GM18519 (cell line): Measurements from ENCODE around the gene RIT1.
A peak's percentile ranks its signal among the peaks of the same experiment; 100 is the strongest.
"Not testable (repeated sequence)": the region's sequence is repeated elsewhere in the genome, so short reads cannot be mapped to it uniquely, and the experiment has no call there.

Experiments used
- ATAC-seq: cut with Tn5 transposase; IDR thresholded peaks from one replicate; pipeline ENCODE4 v1.9.1; 2021; ENCODE audit warnings: mild to moderate bottlenecking, moderate library complexity; ENCODE audit not compliant: unreplicated experiment, low FRiP score

RIT1 gene

DNA sequence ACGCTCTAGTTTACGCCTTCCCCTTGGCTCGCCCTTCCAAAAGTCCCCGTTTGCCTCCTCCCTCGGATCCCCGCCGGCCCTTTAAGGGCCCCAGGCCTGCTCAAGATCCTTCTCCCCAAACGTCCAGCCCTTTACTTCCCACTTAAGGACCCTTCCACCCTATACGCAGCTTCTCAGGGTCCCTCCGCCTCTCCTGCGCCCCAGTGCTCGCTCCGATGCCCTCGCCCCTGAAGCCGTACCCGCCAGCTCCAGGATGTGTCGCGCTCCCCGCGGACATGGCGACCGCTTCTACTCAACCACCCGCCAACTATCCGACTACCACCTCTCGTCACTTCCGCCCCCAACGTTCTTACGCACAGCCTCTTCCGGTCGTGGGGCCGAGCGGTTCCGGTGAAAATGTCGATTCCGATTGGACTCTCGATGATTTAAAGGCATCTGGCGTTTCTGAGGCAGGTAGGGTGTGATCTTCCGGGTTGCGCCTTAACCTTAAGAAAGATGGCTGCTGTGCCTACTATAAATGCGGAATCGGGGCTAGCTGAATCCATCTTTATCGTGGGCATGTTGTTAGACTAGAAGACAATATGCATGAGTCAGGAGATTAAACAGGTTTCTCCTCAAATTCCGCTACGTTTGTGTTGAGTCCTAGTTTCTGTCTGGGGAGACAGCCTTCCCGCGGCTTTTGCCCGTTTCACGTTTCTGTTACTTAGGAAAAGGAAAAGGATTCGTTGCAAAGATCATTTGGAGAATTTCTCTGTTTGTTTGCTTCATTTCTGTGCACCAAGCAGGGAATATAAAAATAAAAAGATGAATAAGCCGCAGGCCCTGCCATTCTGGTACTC, 23.2 kb upstream of the RIT1 start, which contains the start of gene KHDC4:
TSS of gene KHDC4 (minus strand) at position 317 of the 839 bp plus-strand sequence. CDS start at position 277, 40 bp downstream.
- ATAC-seq = peak; percentile 76

GRCh38 chr1:155933591-155934096, 22.5 kb upstream of the RIT1 start:
- no peak for ATAC-seq

DNA sequence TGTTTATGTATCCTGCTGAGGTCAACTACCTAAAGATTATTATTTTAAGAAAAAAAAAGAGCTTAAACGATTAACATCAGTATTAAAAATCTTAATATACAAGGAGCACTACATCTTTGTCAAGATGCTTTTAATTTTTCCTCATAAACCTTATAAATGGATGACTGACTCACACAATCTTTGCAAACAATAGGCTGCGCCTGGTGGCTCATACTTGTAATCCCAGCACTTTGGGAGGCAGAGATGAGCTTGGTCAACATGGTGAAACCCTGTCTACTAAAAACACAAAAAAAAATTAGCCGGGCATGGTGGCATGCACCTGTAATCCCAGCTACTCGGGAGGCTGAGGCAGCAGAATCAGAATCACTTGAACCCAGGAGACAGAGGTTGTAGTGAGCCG, 21.3 kb upstream of the RIT1 start:
- no peak for ATAC-seq

DNA sequence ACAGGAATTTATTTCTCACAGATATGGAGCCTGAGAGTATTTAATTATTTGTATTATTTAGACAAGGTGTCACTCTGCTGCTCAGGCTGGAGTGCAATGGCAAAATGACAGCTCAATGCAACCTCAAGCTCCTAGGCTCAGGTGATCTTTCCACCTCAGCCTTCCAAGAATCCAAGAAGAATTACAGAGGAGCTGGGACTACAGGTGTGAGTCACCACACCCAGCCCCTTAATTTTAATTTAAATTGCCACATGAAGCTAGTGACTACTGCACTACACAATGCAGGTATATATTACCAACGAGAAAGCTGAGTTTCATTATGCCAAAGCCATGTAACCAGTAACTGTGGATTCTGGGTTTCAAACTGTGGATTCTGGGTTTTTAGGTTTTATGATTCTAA, 20.9 kb upstream of the RIT1 start:
- no peak for ATAC-seq

DNA sequence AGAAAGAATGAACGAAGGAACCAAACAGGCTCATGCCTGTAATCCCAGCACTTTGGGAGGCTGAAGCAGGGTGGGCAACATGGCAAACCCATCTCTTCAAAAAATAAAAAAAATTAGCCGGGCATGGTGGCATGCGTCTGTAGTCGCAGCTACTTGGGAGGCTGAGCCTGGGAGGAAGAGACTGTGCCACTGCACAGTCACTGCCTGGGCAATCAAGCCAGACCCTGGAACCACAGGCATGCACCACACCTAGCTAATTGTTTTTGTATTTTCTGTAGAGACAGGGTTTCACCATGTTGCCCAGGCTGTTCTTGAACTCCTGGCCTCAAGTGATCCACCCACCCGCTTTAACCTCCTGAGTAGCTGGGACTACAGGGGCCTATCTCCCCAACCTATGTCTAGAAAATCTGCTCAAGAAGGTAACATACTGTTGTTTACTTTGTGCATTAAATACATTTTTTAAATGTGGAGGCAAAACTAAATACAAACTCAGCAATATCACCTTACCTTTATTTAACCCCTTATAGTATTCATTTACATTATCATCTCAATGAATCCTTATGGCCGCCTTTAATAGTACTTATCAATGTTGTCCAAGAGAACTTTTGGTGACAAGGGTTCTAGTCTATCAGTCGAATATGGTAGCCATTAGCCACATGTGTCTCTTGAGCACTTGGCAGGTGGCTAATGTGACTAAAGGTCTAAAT, 20.3 kb upstream of the RIT1 start:
- ATAC-seq = no peak

GRCh38 chr1:155930725-155931124, 19.6 kb upstream of the RIT1 start:
- ATAC-seq = not testable (repeated sequence)

GRCh38 chr1:155929057-155929456, 17.9 kb upstream of the RIT1 start:
- no peak for ATAC-seq

DNA sequence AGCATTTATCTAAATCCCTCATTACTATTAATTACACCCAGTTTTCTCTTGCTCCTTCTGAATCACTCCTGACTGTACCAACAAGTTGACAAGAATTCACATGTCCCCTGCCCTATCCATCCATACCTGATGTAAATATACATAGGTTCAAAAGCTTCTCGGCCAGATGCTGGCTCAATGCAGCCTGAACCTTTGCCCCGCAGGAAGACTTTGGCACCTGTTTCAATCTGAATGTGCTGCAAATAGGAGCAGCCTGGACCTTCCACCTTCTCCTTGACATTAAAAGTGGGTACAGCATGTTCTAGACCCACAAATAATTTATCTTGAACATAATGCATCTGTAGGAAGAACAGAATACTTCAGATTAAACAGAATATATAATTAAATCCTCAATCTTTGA, 14.4 kb upstream of the RIT1 start:
- ATAC-seq = no peak

DNA sequence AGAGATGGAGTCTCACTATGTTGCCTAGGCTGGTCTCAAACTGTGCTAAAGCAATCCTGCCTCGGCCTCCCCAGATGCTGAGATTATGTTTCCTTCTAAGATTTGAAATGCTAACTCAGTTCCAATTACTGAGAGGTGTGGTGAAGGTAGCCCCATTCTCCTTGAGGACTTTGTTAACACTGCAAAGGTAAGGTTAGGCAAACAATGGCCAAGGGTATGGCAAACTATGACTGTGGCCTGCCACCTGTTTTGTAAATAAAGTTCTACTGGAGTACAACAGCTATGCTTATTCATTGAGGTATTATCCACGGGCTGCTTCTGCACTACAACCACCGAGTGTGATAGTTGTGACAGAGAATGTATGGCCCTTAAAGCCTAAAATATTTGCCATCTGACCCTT, 9.6 kb upstream of the RIT1 start:
- ATAC-seq = no peak

DNA sequence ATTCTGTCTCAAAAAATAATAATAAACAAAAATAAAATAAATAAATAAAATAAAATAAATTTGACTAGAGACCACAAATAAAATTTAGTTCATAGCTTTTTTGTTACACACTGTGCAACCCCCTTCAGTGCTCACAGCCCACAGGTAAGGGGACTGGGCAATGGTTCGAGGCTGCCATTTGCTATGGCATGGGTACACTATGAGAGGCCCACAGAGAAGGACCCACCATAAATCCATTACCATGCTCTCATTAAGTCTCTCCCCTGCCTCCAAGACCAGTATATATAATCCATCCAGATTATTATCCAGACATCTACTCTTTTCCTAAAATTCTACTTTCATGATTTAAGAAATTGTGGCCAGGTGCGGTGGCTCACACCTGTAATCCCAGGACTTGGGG, 8.7 kb upstream of the RIT1 start:
- ATAC-seq = no peak

DNA sequence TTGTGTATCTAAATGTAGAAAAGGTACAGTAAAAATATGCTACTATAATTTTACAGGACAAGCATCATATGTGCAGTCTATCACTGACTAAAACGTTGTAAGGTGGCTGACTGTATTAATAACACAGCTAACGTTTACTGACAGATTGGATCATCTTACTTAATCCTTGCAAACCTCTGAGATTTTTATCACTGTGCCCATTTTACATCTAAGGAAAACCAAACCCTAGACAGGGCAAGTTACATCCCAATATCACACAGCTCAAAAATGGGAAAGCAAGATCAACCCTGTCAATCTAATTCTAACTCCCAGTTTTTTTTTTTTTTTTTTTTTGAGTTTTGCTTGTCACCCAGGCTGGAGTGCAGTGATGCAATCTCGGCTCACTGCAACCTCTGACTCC, 7.5 kb upstream of the RIT1 start:
- ATAC-seq = no peak

DNA sequence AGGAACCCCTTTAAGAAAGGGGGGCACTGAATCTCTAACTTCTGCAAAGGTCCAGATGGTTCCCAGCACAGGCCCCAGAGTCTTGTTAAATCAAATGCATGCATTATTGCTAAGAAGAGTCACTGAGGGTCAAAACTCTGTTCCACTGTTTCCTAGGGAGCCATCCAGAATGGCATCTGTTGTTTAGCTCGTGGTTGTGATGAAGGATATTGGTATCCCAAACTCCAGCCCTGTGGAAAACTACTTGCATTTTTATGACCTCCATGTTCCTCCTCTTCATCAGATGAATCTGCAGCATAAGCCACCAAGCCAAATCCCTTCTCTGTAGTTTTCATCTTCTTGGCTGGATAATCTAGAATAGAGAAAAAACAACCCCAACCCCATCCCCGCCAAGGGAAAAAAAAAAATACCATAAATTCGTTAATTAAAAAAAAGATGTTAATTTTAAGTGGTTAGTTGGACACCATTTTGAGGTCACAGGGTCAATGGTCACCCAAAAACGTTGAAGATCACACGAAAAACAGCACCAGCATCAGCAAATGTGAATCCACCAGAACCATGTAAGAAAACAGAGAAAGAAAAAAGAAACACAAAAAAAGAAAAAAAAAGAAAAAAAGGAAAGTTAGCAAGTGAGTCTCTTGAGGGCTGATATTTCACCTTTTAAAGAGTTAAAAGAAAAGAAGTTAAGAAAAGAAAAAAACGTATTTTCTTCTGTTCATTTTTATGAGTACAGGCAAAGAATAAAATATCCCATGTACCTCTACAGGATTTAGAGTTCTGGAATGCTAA, 3.0 kb upstream of the RIT1 start:
- no peak for ATAC-seq

GRCh38 chr1:155912056-155912536, 947 bp upstream of the RIT1 start:
- no peak for ATAC-seq

GRCh38 chr1:155910621-155911121, 478 bp downstream of the RIT1 start:
- ATAC-seq = no peak

DNA sequence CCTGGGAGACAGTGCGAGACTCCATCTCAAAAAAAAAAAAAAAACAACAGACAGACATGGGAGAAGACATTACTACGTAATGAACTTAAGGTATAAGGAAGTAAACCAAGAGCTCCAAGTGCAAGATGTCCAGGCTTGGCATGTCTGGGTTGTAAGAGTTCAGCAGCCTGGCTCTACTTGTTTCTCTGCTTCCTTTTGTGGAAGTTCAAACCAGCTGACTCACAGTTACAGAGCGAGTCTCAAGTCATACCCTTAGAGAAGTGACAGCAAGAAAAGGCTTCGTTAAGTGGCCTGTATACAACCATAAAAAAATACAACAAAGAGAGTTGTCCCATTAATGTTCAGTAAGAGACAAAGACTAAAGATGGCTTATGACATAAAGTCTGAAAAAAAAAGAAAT, 1.3 kb downstream of the RIT1 start:
- ATAC-seq = no peak

- ATAC-seq = no peak
Measured at GRCh38 chr1:155904261-155904660, 6.9 kb downstream of the RIT1 start.

GRCh38 chr1:155900161-155900560, 11.0 kb downstream of the RIT1 start:
- no peak for ATAC-seq

DNA sequence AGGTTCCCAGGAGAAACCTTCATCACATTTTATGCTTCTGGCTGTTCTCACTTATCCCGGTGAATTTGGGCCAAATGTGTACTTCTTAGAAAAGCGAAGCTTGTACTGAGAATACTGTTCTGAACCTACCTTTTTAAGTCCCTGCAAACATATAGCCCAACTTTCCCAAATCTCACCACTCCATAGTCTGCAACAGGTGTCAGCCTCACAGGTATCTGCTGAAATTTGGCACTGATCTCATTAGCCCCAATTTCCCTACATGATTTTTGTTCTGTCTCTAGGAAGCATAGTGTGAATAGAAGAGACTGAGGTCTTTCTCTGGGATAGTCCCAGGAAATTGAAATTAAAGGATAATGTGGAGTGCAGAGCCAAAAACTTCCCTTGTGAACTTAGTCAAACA, 11.5 kb downstream of the RIT1 start:
- no peak for ATAC-seq

GRCh38 chr1:155898888-155899287, 12.3 kb downstream of the RIT1 start:
- no peak for ATAC-seq

DNA sequence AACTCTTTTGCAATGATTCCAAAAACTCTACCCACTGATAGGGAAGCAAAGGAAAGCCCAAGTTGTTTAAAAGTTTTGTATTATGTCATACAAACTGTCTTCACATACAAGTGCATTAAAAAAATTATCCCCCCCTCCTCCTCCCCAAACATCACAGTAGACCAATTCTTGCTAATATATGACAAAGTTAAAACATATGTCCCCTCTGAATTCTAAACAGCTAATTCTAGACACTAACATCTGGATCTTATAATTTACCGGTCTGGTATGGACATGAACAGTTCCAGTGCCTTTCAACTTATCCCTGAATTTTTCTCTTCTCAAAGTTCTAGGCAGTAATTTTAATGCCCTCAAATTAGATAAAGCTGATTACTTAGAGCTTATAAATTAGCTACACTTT, 13.4 kb downstream of the RIT1 start:
- ATAC-seq = no peak

- not testable (repeated sequence) for ATAC-seq
Measured at GRCh38 chr1:155896476-155896875, 14.7 kb downstream of the RIT1 start.
